Measurements from ENCODE around the gene LTF. TPM values are rescaled to one million over a fixed set of nuclear protein-coding genes. Genes with fewer than 3 reads are reported as not detected.
"Not testable (repeated sequence)": the region's sequence is repeated elsewhere in the genome, so short reads cannot be mapped to it uniquely, and the experiment has no call there.

The LTF gene
- total and polyA plus RNA-seq, 2 experiments from 2014 or later, result 0.73 to 1.3 TPM

DNA sequence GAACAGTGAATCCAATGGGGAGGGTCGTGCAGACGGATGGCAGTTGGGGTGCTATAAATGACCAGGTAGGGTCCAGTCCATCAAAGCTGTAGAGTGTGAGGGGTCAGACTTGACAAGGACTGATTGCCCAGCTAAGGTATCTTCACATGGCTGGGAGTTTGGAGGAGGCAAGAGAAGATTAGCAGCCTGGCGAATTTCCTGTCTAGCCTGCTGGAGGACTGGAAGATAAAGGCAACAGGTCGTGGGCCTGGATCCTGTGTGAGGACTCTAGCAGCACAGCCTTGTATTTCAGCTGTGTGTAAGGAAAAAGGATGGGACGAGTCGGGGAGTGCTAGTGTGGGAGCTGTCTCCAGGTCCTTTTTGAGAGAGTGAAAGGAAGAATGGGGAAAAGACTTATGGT lies 75.4 kb downstream of the LTF start (continued):
- TF ChIP-seq, protein P1, sequence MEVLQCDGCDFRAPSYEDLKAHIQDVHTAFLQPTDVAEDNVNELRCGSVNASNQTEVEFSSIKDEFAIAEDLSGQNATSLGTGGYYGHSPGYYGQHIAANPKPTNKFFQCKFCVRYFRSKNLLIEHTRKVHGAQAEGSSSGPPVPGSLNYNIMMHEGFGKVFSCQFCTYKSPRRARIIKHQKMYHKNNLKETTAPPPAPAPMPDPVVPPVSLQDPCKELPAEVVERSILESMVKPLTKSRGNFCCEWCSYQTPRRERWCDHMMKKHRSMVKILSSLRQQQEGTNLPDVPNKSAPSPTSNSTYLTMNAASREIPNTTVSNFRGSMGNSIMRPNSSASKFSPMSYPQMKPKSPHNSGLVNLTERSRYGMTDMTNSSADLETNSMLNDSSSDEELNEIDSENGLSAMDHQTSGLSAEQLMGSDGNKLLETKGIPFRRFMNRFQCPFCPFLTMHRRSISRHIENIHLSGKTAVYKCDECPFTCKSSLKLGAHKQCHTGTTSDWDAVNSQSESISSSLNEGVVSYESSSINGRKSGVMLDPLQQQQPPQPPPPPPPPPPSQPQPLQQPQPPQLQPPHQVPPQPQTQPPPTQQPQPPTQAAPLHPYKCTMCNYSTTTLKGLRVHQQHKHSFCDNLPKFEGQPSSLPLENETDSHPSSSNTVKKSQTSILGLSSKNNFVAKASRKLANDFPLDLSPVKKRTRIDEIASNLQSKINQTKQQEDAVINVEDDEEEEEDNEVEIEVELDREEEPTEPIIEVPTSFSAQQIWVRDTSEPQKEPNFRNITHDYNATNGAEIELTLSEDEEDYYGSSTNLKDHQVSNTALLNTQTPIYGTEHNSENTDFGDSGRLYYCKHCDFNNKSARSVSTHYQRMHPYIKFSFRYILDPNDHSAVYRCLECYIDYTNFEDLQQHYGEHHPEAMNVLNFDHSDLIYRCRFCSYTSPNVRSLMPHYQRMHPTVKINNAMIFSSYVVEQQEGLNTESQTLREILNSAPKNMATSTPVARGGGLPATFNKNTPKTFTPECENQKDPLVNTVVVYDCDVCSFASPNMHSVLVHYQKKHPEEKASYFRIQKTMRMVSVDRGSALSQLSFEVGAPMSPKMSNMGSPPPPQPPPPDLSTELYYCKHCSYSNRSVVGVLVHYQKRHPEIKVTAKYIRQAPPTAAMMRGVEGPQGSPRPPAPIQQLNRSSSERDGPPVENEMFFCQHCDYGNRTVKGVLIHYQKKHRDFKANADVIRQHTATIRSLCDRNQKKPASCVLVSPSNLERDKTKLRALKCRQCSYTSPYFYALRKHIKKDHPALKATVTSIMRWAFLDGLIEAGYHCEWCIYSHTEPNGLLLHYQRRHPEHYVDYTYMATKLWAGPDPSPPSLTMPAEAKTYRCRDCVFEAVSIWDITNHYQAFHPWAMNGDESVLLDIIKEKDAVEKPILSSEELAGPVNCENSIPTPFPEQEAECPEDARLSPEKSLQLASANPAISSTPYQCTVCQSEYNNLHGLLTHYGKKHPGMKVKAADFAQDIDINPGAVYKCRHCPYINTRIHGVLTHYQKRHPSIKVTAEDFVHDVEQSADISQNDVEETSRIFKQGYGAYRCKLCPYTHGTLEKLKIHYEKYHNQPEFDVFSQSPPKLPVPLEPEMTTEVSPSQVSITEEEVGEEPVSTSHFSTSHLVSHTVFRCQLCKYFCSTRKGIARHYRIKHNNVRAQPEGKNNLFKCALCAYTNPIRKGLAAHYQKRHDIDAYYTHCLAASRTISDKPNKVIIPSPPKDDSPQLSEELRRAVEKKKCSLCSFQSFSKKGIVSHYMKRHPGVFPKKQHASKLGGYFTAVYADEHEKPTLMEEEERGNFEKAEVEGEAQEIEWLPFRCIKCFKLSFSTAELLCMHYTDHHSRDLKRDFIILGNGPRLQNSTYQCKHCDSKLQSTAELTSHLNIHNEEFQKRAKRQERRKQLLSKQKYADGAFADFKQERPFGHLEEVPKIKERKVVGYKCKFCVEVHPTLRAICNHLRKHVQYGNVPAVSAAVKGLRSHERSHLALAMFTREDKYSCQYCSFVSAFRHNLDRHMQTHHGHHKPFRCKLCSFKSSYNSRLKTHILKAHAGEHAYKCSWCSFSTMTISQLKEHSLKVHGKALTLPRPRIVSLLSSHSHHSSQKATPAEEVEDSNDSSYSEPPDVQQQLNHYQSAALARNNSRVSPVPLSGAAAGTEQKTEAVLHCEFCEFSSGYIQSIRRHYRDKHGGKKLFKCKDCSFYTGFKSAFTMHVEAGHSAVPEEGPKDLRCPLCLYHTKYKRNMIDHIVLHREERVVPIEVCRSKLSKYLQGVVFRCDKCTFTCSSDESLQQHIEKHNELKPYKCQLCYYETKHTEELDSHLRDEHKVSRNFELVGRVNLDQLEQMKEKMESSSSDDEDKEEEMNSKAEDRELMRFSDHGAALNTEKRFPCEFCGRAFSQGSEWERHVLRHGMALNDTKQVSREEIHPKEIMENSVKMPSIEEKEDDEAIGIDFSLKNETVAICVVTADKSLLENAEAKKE (CRISPR knock-in tag; IDR thresholded peaks at IDR 0.05), result no peak

DNA sequence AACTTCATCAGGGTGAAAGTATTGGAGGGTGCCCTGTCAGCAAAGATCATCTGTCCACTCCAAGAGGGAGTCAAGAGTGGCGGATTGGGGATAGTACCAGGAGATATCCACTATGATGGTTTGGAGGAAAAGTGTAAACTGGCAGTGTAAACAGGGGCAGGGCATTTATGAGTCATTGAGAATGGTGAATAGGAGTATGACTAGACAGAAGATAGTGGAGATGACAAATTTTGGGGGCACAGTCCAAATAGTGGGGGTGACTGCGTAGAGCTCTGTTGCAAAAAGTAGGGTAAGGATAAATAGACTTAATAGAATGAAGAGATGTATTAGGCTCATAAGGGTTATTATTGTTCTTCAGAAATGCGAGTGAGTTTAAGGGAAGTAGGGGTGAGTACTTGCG lies 75.9 kb downstream of the LTF start:
- Histone ChIP-seq H3K4me1 (ENCODE audit: insufficient read depth) (peaks cover 15% of the 10 kb centered on the region; the same call in 1 of the 2 replicates), H3K9me2 (ENCODE audit: insufficient read depth) (peaks cover 23% of the 10 kb centered on the region; the same call in 1 of the 2 replicates)
- H4K20me1 ChIP-seq (replicated peaks; ENCODE audit: insufficient read depth); H3K9me3 Mint-ChIP-seq; H3K27ac Mint-ChIP-seq; H3K4me3 Mint-ChIP-seq; H3K27me3 Mint-ChIP-seq (ENCODE audit: insufficient read depth, low read depth, poor library complexity); H3K36me3 ChIP-seq (ENCODE audit: insufficient read depth); H3K27ac ChIP-seq (ENCODE audit: low read depth); ATAC-seq; H3K27me3 ChIP-seq (ENCODE audit: insufficient read depth); H3F3A ChIP-seq (replicated peaks; ENCODE audit: low read depth); H3K4me2 ChIP-seq; DNase-seq (ENCODE audit: low spot score); H3K36me3 Mint-ChIP-seq (ENCODE audit: low read depth); H2AFZ ChIP-seq; H3K4me3 ChIP-seq; H3K79me2 ChIP-seq (replicated peaks; ENCODE audit: insufficient read depth): not testable (repeated sequence)
- peaks cover 24% of the 10 kb centered on the region for H3K4me1 Mint-ChIP-seq

DNA sequence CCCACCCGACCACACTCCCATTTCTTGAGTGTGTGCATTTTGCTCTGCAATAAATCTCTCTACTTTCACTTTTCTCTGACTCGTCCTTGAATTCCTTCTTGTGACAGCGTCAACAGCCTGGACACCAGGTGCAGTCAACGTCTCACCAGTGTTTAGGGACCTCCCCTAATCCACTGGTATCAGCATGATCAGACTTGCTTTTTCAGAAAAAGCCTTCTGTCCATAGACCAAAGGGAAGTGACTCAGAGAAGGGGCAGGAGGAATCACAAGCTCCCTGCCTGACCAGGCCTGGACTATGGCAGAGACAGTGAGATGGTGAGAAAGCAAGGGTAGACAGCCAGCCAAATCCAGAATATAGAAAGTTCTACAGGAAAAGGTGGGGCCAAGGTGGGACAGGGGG lies 78.5 kb downstream of the LTF start:
- Histone ChIP-seq H3F3A (replicated peaks; ENCODE audit: low read depth) (no peaks in the 10 kb centered on the region), H3K4me1 (ENCODE audit: insufficient read depth) (peaks cover 9% of the 10 kb centered on the region), H3K27me3 (ENCODE audit: insufficient read depth) (no peaks in the 10 kb centered on the region), H3K27ac (ENCODE audit: low read depth) (no peak overlapping the region), H3K4me2 (no peak overlapping the region), H3K9me2 (ENCODE audit: insufficient read depth) (peaks cover 6% of the 10 kb centered on the region; the same call in 1 of the 2 replicates), H3K4me3 (no peak overlapping the region), H4K20me1 (replicated peaks; ENCODE audit: insufficient read depth) (no peaks in the 10 kb centered on the region), H2AFZ (no peak overlapping the region), H3K36me3 (ENCODE audit: insufficient read depth) (no peaks in the 10 kb centered on the region), H3K79me2 (replicated peaks; ENCODE audit: insufficient read depth) (no peaks in the 10 kb centered on the region)
- Mint-ChIP-seq H3K36me3 (ENCODE audit: low read depth) (no peaks in the 10 kb centered on the region), H3K4me3 (no peak overlapping the region), H3K4me1 (peaks cover 19% of the 10 kb centered on the region), H3K9me3 (no peaks in the 10 kb centered on the region), H3K27ac (no peak overlapping the region), H3K27me3 (ENCODE audit: insufficient read depth, low read depth, poor library complexity) (no peaks in the 10 kb centered on the region)
- ATAC-seq (no peak), DNase-seq (ENCODE audit: low spot score) (no peak)
- TF ChIP-seq, protein P2, sequence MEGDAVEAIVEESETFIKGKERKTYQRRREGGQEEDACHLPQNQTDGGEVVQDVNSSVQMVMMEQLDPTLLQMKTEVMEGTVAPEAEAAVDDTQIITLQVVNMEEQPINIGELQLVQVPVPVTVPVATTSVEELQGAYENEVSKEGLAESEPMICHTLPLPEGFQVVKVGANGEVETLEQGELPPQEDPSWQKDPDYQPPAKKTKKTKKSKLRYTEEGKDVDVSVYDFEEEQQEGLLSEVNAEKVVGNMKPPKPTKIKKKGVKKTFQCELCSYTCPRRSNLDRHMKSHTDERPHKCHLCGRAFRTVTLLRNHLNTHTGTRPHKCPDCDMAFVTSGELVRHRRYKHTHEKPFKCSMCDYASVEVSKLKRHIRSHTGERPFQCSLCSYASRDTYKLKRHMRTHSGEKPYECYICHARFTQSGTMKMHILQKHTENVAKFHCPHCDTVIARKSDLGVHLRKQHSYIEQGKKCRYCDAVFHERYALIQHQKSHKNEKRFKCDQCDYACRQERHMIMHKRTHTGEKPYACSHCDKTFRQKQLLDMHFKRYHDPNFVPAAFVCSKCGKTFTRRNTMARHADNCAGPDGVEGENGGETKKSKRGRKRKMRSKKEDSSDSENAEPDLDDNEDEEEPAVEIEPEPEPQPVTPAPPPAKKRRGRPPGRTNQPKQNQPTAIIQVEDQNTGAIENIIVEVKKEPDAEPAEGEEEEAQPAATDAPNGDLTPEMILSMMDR (conservative IDR thresholded peaks at IDR 0.05; ENCODE audit: low read depth in 2 of 2), result no peak
- TF ChIP-seq, protein P1 (CRISPR knock-in tag; IDR thresholded peaks at IDR 0.05), result no peak
